Vagina (tissue), 2 donors: ENCODE results near the gene PRKG2.

Experiments
- CTCF ChIP-seq, 3 experiments: fragments of 450-650 bp in 2 of 3; fragments of 200-600 bp in 1 of 3; sonication (generic) in 1 of 3; IDR thresholded peaks; one replicate each; pipeline ENCODE4 v1.5.1; 2017 to 2019; ENCODE audit warnings: antibody characterized with exemption in 3 of 3, mild to moderate bottlenecking in 2 of 3, moderate library complexity in 2 of 3
- POLR2A ChIP-seq, 2 donors: fragments of 450-650 bp; IDR thresholded peaks; one replicate each; pipeline ENCODE4 v1.6.1; 2017; ENCODE audit warnings: antibody characterized with exemption in 2 of 2, mild to moderate bottlenecking in 2 of 2, moderate library complexity in 2 of 2
- POLR2AphosphoS5 ChIP-seq, 2 donors: sonication (generic); formaldehyde crosslinking; IDR thresholded peaks; one replicate each; pipeline ENCODE4 v1.9.0; 2017; ENCODE audit warnings: antibody characterized with exemption in 2 of 2, mild to moderate bottlenecking in 2 of 2, low read depth in 1 of 2; ENCODE audit not compliant: insufficient read depth in 1 of 2

- TF ChIP-seq CTCF (IDR thresholded peaks at IDR 0.05) (no peak), POLR2A (IDR thresholded peaks at IDR 0.05) (no peak), POLR2AphosphoS5 (IDR thresholded peaks at IDR 0.05; ENCODE audit: insufficient read depth in 1 of 2, low read depth in 1 of 2) (no peak)
These were observed 108.9 kb downstream of the PRKG2 start for GRCh38 chr4:81106150-81106549.
